Upper lobe of left lung (tissue), 4 donors: ENCODE results near the gene ELF1.

Source experiments
- POLR2A ChIP-seq, 4 donors: fragments of 450-650 bp; IDR thresholded peaks; one replicate each; pipeline ENCODE4 v1.5.1; 2016 to 2017; ENCODE audit warnings: antibody characterized with exemption in 4 of 4, mild to moderate bottlenecking in 2 of 4
- TF ChIP-seq, protein P1 (sequence below), 6 experiments: fragments of 450-650 bp in 4 of 6; fragments of 200-600 bp in 2 of 6; sonication (generic) in 2 of 6; IDR thresholded peaks; one replicate each; pipeline ENCODE4 v1.5.1; 2016 to 2019; ENCODE audit warnings: antibody characterized with exemption in 6 of 6

DNA sequence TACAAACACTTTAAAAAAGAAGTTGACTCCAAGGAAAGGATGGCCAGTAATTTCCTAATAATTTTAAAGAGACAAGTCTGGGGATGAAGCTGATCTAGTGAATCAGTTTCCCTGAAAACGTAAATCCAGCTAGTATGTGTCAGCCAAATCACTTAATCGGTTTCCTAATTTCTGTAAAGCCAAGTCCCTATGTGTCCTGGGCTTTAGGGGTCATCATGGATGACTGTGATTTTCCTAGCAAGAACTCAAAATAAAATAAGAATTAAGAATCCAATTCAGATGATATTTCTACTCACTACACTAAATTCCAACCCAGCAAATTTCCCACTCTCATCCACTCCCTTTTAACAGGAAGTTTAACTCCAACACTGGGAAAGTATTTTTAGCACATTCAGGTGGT, 35.9 kb downstream of the ELF1 start:
- TF ChIP-seq, protein P1, sequence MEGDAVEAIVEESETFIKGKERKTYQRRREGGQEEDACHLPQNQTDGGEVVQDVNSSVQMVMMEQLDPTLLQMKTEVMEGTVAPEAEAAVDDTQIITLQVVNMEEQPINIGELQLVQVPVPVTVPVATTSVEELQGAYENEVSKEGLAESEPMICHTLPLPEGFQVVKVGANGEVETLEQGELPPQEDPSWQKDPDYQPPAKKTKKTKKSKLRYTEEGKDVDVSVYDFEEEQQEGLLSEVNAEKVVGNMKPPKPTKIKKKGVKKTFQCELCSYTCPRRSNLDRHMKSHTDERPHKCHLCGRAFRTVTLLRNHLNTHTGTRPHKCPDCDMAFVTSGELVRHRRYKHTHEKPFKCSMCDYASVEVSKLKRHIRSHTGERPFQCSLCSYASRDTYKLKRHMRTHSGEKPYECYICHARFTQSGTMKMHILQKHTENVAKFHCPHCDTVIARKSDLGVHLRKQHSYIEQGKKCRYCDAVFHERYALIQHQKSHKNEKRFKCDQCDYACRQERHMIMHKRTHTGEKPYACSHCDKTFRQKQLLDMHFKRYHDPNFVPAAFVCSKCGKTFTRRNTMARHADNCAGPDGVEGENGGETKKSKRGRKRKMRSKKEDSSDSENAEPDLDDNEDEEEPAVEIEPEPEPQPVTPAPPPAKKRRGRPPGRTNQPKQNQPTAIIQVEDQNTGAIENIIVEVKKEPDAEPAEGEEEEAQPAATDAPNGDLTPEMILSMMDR (IDR thresholded peaks at IDR 0.05): no peak
- no peak for TF ChIP-seq POLR2A (IDR thresholded peaks at IDR 0.05)
